Activated CD4-positive, alpha-beta T cell treated with anti-CD3 and anti-CD28 coated beads, Interleukin-10, Interleukin-2, amounts not matched to agents 100 ng/mL and 50 ng/mL, durations not matched to agents 16 hours and 8 hours (primary cell): ENCODE measurements around the gene MTRF1.
A peak's percentile ranks its signal among the peaks of the same experiment; 100 is the strongest.
"Not testable (repeated sequence)": the region's sequence is repeated elsewhere in the genome, so short reads cannot be mapped to it uniquely, and the experiment has no call there.

Experiments
- DNase-seq: peaks from one replicate; pipeline ENCODE4 v3.0.0-alpha.2; 2020

MTRF1 gene

GRCh38 chr13:41222259-41222852, 41.0 kb downstream of the MTRF1 start:
- DNase-seq: peak; percentile 70

- no peak for DNase-seq
These were observed 43.0 kb downstream of the MTRF1 start for GRCh38 chr13:41220401-41220800.

GRCh38 chr13:41216160-41216559, 47.2 kb downstream of the MTRF1 start:
- no peak for DNase-seq

DNA sequence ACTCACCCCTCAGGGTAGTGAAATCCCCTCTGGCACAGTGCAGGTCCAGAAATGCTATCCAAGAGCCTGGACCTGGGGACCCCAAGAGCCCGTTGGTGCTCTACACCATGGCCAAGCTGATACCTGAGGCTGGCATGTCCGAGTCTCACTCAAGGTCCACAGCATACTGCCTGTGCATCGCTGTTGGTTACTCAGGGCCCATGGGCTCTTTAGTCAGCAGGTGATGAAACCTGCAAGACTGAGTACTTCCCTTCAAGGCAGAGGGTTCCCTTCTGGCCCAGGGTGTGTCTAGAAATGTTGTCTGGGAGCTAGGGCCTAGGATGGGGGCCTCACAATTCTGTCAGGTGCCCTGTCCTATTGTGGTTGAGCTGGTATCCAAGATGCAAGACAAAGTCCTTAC, 49.5 kb downstream of the MTRF1 start:
- no peak for DNase-seq

- DNase-seq: no peak
These were observed 50.1 kb downstream of the MTRF1 start for GRCh38 chr13:41213316-41213715.

- no peak for DNase-seq
These were observed 50.5 kb downstream of the MTRF1 start for GRCh38 chr13:41212881-41213280.

DNA sequence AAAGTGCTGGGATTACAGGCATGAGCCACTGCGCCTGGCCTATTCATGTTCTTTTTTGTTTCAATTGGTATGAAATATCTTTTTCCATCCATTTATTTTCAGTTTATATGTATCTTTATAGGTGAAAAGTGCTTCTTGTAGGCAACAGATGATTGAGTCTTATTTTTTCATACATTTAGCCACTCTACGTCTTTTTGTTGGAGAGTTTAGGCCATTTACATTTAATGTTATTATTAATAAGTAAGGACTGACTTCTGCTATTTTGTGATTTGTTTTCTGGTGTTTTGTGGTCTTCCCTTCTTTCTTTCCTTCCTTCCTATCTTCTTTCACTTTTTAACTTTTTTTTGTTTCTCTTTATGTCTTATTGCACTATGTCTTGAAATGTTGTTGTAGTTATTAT, 52.3 kb downstream of the MTRF1 start:
- DNase-seq: no peak

DNA sequence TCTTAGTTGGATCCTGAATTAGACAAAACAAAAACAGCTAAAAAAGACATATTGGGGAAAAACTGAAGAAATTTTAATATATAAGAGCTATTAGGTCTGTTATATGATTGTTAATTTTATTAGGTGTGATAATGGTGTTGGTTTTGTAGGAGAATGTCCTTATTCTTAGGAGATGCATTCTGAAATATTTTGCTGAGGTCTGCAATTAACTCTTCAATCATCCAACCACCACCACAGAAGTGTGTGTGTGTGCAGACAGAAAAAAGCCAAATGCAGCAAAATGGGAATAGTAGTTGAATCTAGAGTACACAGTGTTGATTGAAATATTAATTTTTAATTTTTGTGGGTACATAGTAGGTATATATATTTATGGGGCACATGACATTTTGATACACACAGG, 56.9 kb downstream of the MTRF1 start:
- no peak for DNase-seq

DNA sequence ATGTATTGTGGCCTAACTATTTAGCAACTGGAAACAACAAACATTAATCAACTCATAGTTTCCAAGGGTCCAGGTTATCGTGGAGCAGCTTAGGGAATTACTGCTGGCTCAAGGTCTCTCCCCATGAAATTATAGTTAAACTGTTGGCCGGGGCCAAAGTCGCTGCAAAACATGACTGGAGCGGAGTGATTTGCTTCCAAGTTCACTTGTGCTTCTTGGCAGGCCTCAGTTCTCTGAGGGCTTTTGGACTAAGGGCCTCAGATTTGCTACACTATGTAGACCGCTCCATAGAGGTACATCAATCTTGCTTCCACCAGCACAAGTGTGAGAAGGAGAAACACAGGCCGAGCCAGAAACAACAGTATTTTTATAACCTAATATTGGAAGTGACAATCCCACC, 59.6 kb downstream of the MTRF1 start:
- no peak for DNase-seq

DNA sequence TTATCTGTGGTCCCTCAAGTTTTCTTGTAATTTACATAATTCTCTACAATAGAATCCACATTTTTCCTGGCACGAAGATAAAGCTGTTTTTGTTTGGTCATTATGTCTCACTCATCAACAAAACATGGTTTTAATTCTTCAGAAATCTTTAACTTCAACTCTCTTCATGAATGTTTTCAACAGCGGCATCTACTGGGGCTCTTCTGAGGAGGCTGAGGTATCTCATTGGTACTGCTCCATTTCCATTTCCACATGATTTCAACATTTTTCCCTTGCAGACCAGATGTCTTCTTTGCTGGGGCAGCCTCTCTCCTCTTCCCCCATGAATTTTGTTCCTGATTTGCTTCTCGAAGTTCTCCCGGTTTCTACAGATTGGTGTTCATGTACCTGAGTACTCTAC, 63.2 kb downstream of the MTRF1 start:
- no peak for DNase-seq

GRCh38 chr13:41199526-41199925, 63.9 kb downstream of the MTRF1 start:
- DNase-seq: no peak

GRCh38 chr13:41199079-41199478, 64.3 kb downstream of the MTRF1 start:
- peak; percentile 25 for DNase-seq

- DNase-seq: no peak
These were observed 66.8 kb downstream of the MTRF1 start for GRCh38 chr13:41196620-41197019.

- no peak for DNase-seq
These were observed 67.4 kb downstream of the MTRF1 start for GRCh38 chr13:41196011-41196410.

DNA sequence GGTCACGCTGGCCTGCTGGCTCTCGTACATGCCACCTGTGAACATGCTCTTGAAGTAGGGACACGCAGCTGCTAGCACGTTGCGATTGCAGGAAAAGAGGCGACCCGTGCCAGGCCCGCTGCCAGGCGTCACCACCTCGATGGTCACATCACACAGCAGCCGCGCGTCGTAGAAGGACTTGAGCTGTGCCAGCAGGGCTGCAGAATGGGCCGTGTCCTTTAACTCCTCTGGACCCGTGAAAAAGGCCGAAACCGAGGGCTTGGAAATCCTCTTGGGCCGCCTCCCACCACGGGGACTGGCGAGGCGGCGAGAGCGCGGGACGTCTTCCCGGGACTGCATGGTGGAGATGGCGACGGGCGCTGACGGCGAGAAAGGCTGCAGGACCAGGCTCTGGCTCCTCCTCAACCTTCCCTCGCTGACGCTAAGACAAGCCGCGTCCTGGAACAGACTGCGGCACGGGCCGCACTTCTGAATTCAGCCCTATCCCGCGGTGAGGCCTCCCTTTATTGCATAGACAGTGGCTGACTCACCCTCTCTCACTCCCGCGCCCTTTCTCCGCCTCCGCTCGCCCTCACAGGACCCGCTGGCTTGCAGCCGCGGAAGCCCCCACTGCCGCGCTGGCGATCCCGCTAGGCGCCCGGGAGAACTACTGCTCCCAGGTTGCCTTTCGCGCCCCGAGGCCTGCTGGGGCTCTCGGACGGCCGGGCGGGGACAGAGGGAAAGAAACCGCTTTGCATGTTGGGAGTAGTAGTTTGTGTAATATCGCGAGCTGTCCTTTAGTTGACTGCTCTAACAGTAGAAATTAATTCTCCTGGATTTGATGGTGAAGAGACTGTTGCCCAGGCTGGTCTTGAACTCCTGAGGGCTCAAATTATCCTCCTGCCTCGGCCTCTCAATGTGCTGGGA, 69.2 kb downstream of the MTRF1 start, which contains the start of gene KBTBD7:
Gene KBTBD7 (minus strand): TSS at position 651 of the 906 bp plus-strand sequence. CDS start 312 bp downstream, at position 339.
- peak; percentile 96 for DNase-seq

GRCh38 chr13:41193469-41193868, 69.9 kb downstream of the MTRF1 start:
- no peak for DNase-seq

DNA sequence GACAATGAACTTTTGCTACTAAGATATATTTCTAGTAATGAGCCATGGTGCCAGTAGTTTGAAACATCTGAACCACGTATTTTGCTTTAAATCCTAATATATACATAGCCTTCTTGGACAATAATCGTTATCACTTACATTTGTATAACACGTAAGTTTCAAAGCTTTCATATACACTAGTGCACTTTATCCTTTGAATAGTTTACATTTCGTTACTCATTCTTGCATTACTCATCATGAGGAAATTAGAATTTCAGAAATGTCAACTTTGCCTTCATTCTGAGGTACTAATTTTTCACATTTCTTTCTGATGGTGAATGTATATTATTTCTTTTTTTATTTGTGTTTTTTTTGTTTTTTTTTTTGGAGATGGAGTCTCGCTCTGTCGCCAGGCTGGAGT, 74.8 kb downstream of the MTRF1 start:
- DNase-seq: no peak

DNA sequence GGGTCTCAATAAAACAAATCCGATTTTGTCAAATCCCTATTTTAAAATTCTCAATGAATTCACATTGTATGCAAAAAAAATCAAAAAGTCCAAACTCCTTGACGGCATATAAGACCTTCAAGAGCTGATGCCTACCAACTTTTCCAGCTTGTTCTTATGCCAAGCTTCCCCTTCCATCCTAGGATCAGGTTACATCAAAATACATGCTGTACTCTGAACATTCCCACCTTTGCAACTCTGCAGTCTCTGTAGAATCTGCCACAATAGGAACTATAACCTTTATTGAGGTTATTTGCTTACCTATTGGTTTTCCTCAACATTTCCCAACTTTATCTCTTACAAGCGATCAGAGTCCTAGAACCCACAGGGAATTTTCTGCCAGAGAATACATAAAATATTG, 76.9 kb downstream of the MTRF1 start:
- DNase-seq: no peak

- DNase-seq: no peak
These were observed 81.1 kb downstream of the MTRF1 start for GRCh38 chr13:41182231-41182630.

GRCh38 chr13:41179593-41180250, 83.7 kb downstream of the MTRF1 start:
- DNase-seq: peak; percentile 49

- peak; percentile 76 for DNase-seq
These were observed 85.3 kb downstream of the MTRF1 start for GRCh38 chr13:41178040-41178439.

GRCh38 chr13:41177616-41178015, 85.8 kb downstream of the MTRF1 start:
- DNase-seq: no peak

- DNase-seq: not testable (repeated sequence)
These were observed 87.8 kb downstream of the MTRF1 start for GRCh38 chr13:41175576-41175975.
